NCI-H128 (cell line): ENCODE results near the gene AUTS2.

Source experiments
- DNase-seq: peaks from one replicate; lab custom pipeline; 2025; ENCODE audit not compliant: unreplicated experiment; lab: John Stamatoyannopoulos, UW

Gene AUTS2

GRCh38 chr7:70505886-70506285 is 907.6 kb downstream of the AUTS2 start:
- DNase-seq, result no peak

GRCh38 chr7:70506434-70506833 is 908.2 kb downstream of the AUTS2 start:
- DNase-seq, result no peak

- no peak for DNase-seq
Measured at GRCh38 chr7:70512144-70512543, 913.9 kb downstream of the AUTS2 start.

- DNase-seq, result peak; percentile 74
Measured at GRCh38 chr7:70512761-70513160, 914.5 kb downstream of the AUTS2 start.

- no peak for DNase-seq
Measured at GRCh38 chr7:70520611-70521010, 922.3 kb downstream of the AUTS2 start.

- DNase-seq, result no peak
Measured at GRCh38 chr7:70523249-70523988, 925.1 kb downstream of the AUTS2 start.

GRCh38 chr7:70523989-70524351 is 925.7 kb downstream of the AUTS2 start:
- DNase-seq, result no peak

- DNase-seq, result no peak
Measured at GRCh38 chr7:70525991-70526390, 927.7 kb downstream of the AUTS2 start.

- peak; percentile 30 for DNase-seq
Measured at GRCh38 chr7:70527520-70528115, 929.3 kb downstream of the AUTS2 start.

GRCh38 chr7:70529436-70529835 is 931.2 kb downstream of the AUTS2 start:
- no peak for DNase-seq

- no peak for DNase-seq
Measured at GRCh38 chr7:70529914-70530585, 931.8 kb downstream of the AUTS2 start.

- no peak for DNase-seq
Measured at GRCh38 chr7:70533614-70534013, 935.3 kb downstream of the AUTS2 start.

- no peak for DNase-seq
Measured at GRCh38 chr7:70539205-70539604, 940.9 kb downstream of the AUTS2 start.

GRCh38 chr7:70539617-70540016 is 941.3 kb downstream of the AUTS2 start:
- no peak for DNase-seq

GRCh38 chr7:70540641-70541040 is 942.4 kb downstream of the AUTS2 start:
- DNase-seq, result no peak

- no peak for DNase-seq
Measured at GRCh38 chr7:70542750-70543376, 944.6 kb downstream of the AUTS2 start.

GRCh38 chr7:70544016-70544415 is 945.7 kb downstream of the AUTS2 start:
- no peak for DNase-seq

- DNase-seq, result no peak
Measured at GRCh38 chr7:70545214-70545613, 946.9 kb downstream of the AUTS2 start.

- DNase-seq, result no peak
Measured at GRCh38 chr7:70552141-70552540, 953.9 kb downstream of the AUTS2 start.

- DNase-seq, result no peak
Measured at GRCh38 chr7:70553364-70553763, 955.1 kb downstream of the AUTS2 start.

- no peak for DNase-seq
Measured at GRCh38 chr7:70554646-70555045, 956.4 kb downstream of the AUTS2 start.

- DNase-seq, result no peak
Measured at GRCh38 chr7:70556761-70557160, 958.5 kb downstream of the AUTS2 start.
